G401 (cell line): ENCODE measurements around the gene ANP32B. TPM values are rescaled to one million over a fixed set of nuclear protein-coding genes. Genes with fewer than 3 reads are reported as not detected.
A peak's percentile ranks its signal among the peaks of the same experiment; 100 is the strongest.
"Not testable (repeated sequence)": the region's sequence is repeated elsewhere in the genome, so short reads cannot be mapped to it uniquely, and the experiment has no call there.

Experiments
- DNase-seq: peaks from one replicate; pipeline ENCODE4 v3.0.0-alpha.2; 2015; ENCODE audit warnings: low spot score
- in situ Hi-C: cut with HindIII; loops from 2 replicates; pipeline ENCODE4 v1.10.0; 2016; ENCODE audit warnings: low sequenced_read_pairs, mixed read lengths
- total RNA-seq: library from RNA; depleted of rRNA; stranded (reverse); fragments of >200 nt; shearing (Covaris generic); gene quantifications from 2 replicates; pipeline ENCODE4 v1.2.3, GENCODE V29; 2014

ANP32B gene
- total RNA-seq, 1 experiment from 2014 or later, result 8.4 TPM

GRCh38 chr9:98018347-98018746, 35.2 kb downstream of the ANP32B start:
- no peak for DNase-seq
- in situ Hi-C loops, result loop anchor here (10.0 kb wide), 1 partner anchor 86 kb away; no protein-coding TSS in a partner anchor

GRCh38 chr9:98019098-98019497, 36.0 kb downstream of the ANP32B start:
- no peak for DNase-seq
- in situ Hi-C loops, result loop anchor here (10.0 kb wide), 1 partner anchor 86 kb away; no protein-coding TSS in a partner anchor

- not testable (repeated sequence) for DNase-seq
- in situ Hi-C loops, result loop anchor here (10.0 kb wide), 1 partner anchor 85 kb away; no protein-coding TSS in a partner anchor
Measured at GRCh38 chr9:98019869-98020268, 36.7 kb downstream of the ANP32B start.

- no peak for DNase-seq
- in situ Hi-C loops, result no loop called here
Measured at GRCh38 chr9:98020476-98021145, 37.5 kb downstream of the ANP32B start.

- in situ Hi-C loops, result no loop called here
- no peak for DNase-seq
Measured at GRCh38 chr9:98021306-98022040, 38.3 kb downstream of the ANP32B start.

GRCh38 chr9:98022447-98022846, 39.3 kb downstream of the ANP32B start:
- in situ Hi-C loops, result no loop called here
- DNase-seq, result no peak

GRCh38 chr9:98024702-98025101, 41.6 kb downstream of the ANP32B start:
- in situ Hi-C loops, result no loop called here
- no peak for DNase-seq

- DNase-seq, result no peak
- in situ Hi-C loops, result no loop called here
Measured at GRCh38 chr9:98031169-98031568, 48.0 kb downstream of the ANP32B start.

- in situ Hi-C loops, result no loop called here
- DNase-seq, result no peak
Measured at GRCh38 chr9:98031935-98032334, 48.8 kb downstream of the ANP32B start.

- peak; percentile 89 for DNase-seq
- in situ Hi-C loops, result no loop called here
Measured at GRCh38 chr9:98034593-98035546, 51.7 kb downstream of the ANP32B start.

GRCh38 chr9:98037357-98037756, 54.2 kb downstream of the ANP32B start:
- no peak for DNase-seq
- in situ Hi-C loops, result no loop called here

GRCh38 chr9:98038958-98039357, 55.8 kb downstream of the ANP32B start:
- no peak for DNase-seq
- in situ Hi-C loops, result no loop called here

GRCh38 chr9:98039607-98040017, 56.5 kb downstream of the ANP32B start:
- in situ Hi-C loops, result no loop called here
- no peak for DNase-seq

GRCh38 chr9:98040212-98040611, 57.1 kb downstream of the ANP32B start:
- in situ Hi-C loops, result no loop called here
- DNase-seq, result no peak

GRCh38 chr9:98043915-98044314, 60.8 kb downstream of the ANP32B start:
- DNase-seq, result no peak
- in situ Hi-C loops, result no loop called here

GRCh38 chr9:98045234-98046179, 62.4 kb downstream of the ANP32B start:
- DNase-seq, result no peak
- in situ Hi-C loops, result no loop called here

GRCh38 chr9:98046180-98046543, 63.0 kb downstream of the ANP32B start:
- no peak for DNase-seq
- in situ Hi-C loops, result no loop called here

- DNase-seq, result no peak
- in situ Hi-C loops, result no loop called here
Measured at GRCh38 chr9:98047002-98047401, 63.9 kb downstream of the ANP32B start.
